Measurements from ENCODE around the gene DHTKD1.

Gene DHTKD1

GRCh38 chr10:12111528-12111927 is 42.8 kb downstream of the DHTKD1 start:
- DNase-seq (ENCODE audit: low read depth) = no peak
- no peak overlapping the region for H3K4me3 ChIP-seq (ENCODE audit: low read length)
- no peak for TF ChIP-seq CTCF (IDR thresholded peaks at IDR 0.05; ENCODE audit: insufficient read depth, low read depth, low read length, missing control alignments)

DNA sequence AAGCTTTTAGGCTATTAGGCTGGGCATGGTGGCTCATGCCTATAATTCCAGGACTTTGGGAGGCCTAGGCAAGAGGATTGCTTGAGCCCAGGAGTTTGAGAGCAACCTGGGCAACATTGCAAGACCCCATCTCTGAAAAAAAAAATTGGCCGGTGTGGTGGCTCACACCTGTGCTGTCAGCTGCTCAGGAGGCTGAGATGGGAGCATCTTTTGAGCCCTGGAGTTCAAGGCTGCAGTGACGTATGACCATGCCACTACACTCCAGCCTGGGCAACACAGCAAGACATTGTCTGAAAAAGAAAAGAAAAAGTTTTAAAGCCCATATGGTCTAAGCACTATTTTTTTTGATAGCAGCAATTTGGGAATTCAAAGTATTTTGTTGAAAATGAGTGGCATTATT is 44.9 kb downstream of the DHTKD1 start:
- no peak overlapping the region for H3K4me3 ChIP-seq (ENCODE audit: low read length)
- DNase-seq (ENCODE audit: low read depth) = no peak

GRCh38 chr10:12121673-12122072 is 52.9 kb downstream of the DHTKD1 start:
- DNase-seq (ENCODE audit: low read depth) = no peak
- no peak overlapping the region for H3K4me3 ChIP-seq (ENCODE audit: low read length)
- TF ChIP-seq CTCF (IDR thresholded peaks at IDR 0.05; ENCODE audit: insufficient read depth, low read depth, low read length, missing control alignments) = no peak

More for the DNA sequence above, 44.9 kb downstream of the DHTKD1 start:
- no peak for TF ChIP-seq CTCF (IDR thresholded peaks at IDR 0.05; ENCODE audit: insufficient read depth, low read depth, low read length, missing control alignments)

DNA sequence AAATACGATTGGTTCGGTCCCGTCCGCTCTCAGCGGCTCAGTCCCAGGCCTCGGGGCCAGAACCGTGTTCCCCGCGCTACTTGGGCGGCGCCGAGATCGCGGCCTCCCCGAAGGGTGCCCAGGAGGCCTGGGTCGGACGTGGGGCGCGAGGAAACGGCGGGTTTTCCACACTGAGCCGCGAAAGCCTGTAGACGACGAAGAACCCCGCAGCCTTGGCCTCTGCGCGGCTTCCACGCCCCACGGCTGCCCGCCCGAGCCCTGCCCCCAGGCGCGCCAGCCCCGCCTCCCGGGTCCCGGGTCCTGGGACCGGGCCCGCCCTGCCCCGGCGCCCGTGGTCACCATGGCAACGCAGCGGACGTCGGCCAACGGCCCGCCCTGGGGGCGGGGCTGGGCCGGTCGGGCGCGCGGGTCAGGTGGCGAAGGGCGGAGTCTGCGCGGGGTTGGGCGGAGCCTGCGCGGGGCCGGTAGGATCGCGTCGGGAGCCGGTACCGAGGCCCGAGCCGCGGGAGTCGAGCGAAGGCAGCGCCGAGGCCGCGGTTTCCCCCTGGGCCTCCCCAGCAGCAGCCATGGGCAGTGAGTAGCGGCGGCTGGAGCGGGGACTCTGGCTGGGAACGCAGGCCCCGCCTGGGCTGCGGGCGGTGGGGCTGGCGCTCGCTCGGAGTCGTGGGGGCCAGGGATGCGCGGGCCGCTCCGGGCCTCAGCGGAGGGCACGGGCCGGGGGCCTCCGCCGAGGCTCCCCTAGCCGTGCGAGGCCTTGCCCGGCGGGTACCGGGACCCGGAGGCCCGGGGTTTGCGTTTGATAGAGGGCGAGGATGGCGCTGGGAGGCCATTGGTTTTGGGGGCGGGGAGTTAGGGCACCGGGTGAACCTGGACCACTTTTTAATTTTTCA is 60.7 kb downstream of the DHTKD1 start, which contains the start of gene SEC61A2:
Gene SEC61A2, plus strand, starts transcription at position 456 of the 890 bp plus-strand sequence. Its CDS starts 111 bp downstream, at position 567.
- peak within 1 kb of the TSS; percentile 77 for H3K4me3 ChIP-seq (ENCODE audit: low read length)
- TF ChIP-seq CTCF (IDR thresholded peaks at IDR 0.05; ENCODE audit: insufficient read depth, low read depth, low read length, missing control alignments) = no peak
- DNase-seq (ENCODE audit: low read depth) = peak; percentile 93

DNA sequence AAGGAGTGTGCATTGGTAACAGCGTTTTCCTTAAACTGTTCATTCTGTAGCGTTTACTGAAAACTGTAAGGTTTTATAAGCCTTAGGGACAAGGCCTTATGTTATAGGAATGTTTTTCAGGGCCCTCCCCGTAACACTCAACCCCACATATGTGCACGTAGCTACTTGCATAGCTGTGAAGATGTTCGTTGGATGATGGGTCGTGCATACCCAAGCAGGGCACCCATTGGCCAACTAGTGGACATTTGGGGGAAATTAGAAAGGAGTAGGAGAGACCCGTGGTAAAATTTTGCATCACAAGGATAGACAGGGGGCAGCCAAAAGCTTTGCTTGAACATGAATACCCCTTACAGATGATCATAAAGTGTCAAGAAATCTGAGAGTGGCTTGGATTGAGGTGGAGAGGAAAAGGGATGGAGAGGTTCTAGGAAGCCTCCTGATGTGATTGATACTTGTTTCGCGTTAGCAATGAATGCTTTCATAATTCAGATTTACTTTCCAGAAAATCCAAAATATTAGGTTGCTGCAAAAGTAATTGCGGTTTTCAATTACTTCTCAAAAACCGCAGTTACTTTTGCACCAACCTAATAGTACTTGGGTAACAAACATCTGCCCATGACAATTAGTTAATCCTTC is 61.6 kb downstream of the DHTKD1 start:
- peak overlapping the region; percentile 77 for H3K4me3 ChIP-seq (ENCODE audit: low read length)
- DNase-seq (ENCODE audit: low read depth) = peak; percentile 63
- peak; percentile 36 for TF ChIP-seq CTCF (IDR thresholded peaks at IDR 0.05; ENCODE audit: insufficient read depth, low read depth, low read length, missing control alignments)

- no peak for DNase-seq (ENCODE audit: low read depth)
- no peak overlapping the region for H3K4me3 ChIP-seq (ENCODE audit: low read length)
- TF ChIP-seq CTCF (IDR thresholded peaks at IDR 0.05; ENCODE audit: insufficient read depth, low read depth, low read length, missing control alignments) = no peak
Observed at GRCh38 chr10:12135631-12136030, 66.9 kb downstream of the DHTKD1 start.

Data from epithelial cell of esophagus (primary cell).